ENCODE measurements around the gene GAS6.

GAS6 gene

DNA sequence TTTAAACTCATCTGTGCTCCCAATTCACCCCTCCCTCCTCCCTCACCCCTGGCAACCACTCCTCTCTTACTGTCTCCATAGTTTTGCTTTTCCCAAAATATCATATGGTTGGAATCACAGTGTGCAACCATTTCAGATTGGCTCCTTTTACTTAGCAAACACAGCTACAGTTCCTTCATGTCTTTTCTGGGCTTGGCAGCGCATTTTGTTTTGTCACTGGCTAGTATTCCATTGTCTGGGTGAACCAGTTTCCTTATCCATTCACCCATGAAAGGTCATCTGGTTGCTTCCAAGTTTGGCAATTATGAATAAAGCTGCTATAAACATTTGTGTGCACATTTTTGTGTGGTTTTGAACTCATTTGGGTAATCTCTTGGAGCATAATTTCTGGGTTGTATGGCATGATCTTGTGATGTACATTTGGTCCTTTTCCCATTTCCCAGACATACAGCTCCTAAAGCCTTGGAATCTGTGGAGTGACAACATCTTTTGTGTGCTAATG is 23.9 kb upstream of the GAS6 start:
- peak; percentile 66 for DNase-seq (ENCODE audit: low spot score)

DNA sequence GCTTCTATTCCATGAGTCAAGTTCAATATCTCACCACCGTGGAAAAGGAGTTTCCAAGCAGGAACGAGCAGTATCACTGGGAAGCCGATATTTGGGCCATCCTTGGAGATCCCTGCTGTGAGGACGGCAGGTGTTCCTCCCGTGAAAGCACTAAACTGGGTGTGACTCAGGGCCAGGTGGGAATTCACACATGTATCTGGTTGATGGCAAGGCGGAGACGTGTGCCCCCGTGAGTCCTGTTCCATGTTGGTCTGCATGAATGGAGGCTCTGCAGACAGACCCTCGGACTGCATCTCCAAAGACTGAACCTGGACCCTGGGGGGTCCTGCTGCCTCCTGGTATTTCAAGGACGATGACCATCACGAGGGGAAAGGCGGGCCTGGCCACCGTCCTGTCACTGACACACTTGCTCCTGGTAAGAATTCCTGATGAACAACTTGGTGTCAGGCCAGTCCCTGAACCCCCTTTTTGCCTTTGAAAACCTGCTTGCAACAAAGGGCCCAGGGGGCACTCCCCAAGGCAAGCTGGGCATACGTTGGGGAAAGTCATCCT is 22.8 kb upstream of the GAS6 start:
- DNase-seq (ENCODE audit: low spot score) = no peak

DNA sequence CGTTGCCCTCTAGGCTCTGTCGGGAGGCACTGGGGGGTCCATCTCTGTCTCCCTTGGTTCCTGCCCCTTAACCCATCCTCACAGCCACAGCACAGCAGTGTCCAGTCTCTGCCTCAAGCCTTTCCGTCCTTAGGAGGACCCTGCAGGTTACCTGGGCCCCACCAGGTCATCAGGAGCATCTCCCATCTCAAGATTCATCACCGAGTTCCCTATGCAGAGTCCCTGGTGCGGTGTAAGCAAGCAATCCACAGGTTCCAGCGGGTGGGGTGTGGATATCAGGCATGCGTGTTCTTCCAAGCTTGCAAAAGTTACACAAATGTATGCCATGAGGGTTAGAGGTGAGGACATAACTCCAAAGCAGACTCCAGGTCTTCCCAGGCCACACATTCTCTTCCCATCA is 20.9 kb upstream of the GAS6 start:
- no peak for DNase-seq (ENCODE audit: low spot score)

- no peak for DNase-seq (ENCODE audit: low spot score)
These were observed 20.3 kb upstream of the GAS6 start for GRCh38 chr13:113883921-113884804.

- no peak for DNase-seq (ENCODE audit: low spot score)
These were observed 19.5 kb upstream of the GAS6 start for GRCh38 chr13:113883314-113883811.

GRCh38 chr13:113882716-113883115 is 18.8 kb upstream of the GAS6 start:
- no peak for DNase-seq (ENCODE audit: low spot score)

GRCh38 chr13:113882267-113882630 is 18.4 kb upstream of the GAS6 start:
- no peak for DNase-seq (ENCODE audit: low spot score)

GRCh38 chr13:113881614-113882266 is 17.9 kb upstream of the GAS6 start:
- DNase-seq (ENCODE audit: low spot score) = no peak

GRCh38 chr13:113880651-113881611 is 17.1 kb upstream of the GAS6 start:
- DNase-seq (ENCODE audit: low spot score) = no peak

DNA sequence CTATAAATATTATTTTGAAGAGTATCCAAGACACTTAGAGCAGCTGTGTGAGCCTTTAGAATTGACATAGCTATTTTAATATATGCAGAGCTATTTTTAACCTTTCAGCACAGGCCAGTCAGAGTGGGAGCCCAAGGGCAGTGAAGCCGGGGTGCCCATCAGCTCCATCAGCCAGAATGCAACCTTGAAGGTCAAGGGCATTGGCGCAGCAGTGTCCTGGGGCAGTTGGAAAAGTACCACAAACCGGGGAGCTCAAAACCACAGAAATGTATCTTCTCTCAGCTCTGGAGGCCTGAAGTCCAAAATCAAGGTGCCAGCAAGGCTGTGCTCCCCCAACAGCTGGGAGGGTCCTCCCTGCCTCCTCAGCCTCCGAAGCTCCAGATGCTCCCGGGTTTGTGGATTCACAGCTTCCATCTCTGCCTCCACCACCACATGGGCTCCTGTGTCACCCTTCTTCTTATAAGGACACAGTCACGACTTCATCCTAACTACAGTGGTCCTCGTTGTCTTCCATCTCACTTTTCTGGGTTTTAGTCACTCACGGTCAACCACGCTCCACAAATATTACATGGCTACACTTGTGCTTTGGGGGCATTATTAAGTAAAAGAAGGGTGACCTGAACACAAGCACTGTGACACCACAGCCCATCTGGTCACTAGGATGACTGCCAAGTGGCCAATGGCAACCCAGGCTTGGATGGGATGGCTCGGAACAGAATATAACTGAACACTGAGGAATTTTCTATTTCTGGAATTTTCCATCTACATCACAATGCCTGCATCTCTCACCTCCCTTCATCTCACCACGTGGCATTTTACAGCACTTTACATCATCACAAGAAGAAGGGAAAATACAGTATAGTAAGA is 15.9 kb upstream of the GAS6 start:
- no peak for DNase-seq (ENCODE audit: low spot score)

DNA sequence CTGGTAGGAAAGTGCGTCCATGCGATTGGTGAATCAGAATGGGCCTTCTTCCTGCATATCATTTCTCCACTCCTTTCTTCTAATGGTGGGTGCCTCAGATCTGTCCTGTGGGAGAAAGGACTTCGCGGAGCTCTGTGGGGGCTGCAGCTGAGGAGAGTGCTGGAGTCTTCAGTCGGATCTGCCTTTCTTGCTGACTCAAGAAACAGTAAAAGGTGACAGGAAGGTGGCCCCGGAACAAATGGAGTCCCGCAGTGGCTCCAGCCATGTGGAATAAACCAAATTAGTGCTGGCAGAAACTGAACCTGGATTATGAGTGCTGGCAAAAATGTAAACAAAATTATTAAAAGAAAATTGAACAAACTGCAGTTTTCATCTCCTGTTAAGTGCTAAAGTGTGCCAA is 15.1 kb upstream of the GAS6 start:
- no peak for DNase-seq (ENCODE audit: low spot score)

DNA sequence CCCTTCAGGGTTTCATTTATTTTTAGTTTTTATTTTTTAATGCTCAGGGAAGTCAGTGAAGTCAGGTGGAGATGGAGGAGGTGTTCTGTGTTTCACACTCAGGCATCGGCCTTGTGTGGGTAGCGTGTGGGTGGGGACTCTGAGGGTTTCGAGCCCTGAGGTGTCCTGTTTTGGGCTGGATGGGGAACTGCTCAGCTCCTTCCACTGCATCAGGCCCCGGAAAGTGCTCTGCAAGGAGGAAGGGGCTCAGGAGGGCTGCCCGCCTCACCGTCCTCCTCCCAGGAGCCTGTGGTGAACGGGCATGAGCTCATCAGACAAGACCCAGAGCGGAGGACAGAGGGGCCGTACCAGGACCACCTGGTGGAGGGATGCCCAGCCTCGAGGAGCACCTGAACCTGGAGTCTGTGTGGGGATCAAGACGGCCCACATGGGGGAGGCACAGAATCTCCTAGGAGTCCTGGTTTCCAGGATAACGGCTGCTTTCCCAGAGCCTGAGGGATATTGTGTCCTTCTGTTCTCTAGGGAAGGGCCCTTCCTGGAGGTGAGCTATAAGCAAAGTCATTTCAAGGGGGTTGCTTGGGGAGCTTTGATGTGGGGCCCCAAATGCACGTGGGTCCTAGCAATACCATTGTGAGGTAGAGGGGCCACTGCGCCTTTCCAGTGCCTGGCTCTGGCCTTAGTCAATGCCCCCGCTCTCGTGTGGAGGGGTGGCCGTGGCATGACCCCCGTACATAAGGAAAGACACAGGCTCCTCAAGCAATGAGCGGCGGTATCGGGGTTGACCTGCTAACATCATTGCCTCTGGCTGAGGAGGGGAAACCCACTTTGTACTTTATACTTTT is 13.5 kb upstream of the GAS6 start:
- no peak for DNase-seq (ENCODE audit: low spot score)

GRCh38 chr13:113876346-113877148 is 12.7 kb upstream of the GAS6 start:
- DNase-seq (ENCODE audit: low spot score) = no peak

DNA sequence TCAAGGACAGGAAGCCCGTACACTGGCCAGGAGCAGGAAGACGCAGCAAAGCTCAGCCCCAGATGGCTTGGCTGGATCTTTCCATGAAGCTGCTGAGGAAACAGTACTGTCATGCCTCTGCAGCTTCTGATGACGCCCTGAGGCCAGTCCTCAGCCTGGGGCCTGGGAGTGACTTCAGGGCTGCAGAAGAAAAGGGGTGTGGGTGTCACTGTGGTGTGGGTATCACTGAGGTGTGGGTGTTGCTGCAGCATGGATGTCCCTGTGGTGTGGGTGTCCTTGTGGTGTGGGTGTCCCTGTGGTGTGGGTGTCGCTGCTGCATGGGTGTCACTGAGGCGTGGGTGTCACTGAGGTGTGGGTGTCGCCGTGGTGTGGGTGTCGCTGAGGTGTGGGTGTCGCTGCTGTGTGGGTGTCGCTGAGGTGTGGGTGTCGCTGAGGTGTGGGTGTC is 12.0 kb upstream of the GAS6 start:
- no peak for DNase-seq (ENCODE audit: low spot score)

- no peak for DNase-seq (ENCODE audit: low spot score)
These were observed 11.5 kb upstream of the GAS6 start for GRCh38 chr13:113875429-113875815.

- no peak for DNase-seq (ENCODE audit: low spot score)
These were observed 10.9 kb upstream of the GAS6 start for GRCh38 chr13:113874579-113875428.

GRCh38 chr13:113874177-113874576 is 10.3 kb upstream of the GAS6 start:
- DNase-seq (ENCODE audit: low spot score) = peak; percentile 1

- no peak for DNase-seq (ENCODE audit: low spot score)
These were observed 5.4 kb upstream of the GAS6 start for GRCh38 chr13:113869263-113869662.

Data from AG08395 (cell line).